ENCODE measurements around the gene SMG6.

Gene SMG6

GRCh38 chr17:2138761-2139160 is 164.8 kb downstream of the SMG6 start:
- no peak overlapping the region for H3K27ac ChIP-seq (ENCODE audit: low read depth, low read length)
- H3K9me3 ChIP-seq (ENCODE audit: control insufficient read depth, insufficient read depth, low read length): no peaks in the 10 kb centered on the region

GRCh38 chr17:2138318-2138717 is 165.3 kb downstream of the SMG6 start:
- H3K9ac ChIP-seq (ENCODE audit: low read depth, low read length): no peak overlapping the region

More at GRCh38 chr17:2138761-2139160, 164.8 kb downstream of the SMG6 start:
- H3K36me3 ChIP-seq (ENCODE audit: control insufficient read depth, insufficient read depth, low read length): no peaks in the 10 kb centered on the region
- H3K4me1 ChIP-seq (ENCODE audit: control insufficient read depth, insufficient read depth, low read length): peaks cover 26% of the 10 kb centered on the region
- no peak overlapping the region for H3K4me3 ChIP-seq (ENCODE audit: low read depth, low read length)
- no peaks in the 10 kb centered on the region for H3K27me3 ChIP-seq (ENCODE audit: control insufficient read depth, insufficient read depth, low read length)
- no peak overlapping the region for H3K9ac ChIP-seq (ENCODE audit: low read depth, low read length)

GRCh38 chr17:2137342-2138098 is 166.1 kb downstream of the SMG6 start:
- Histone ChIP-seq H3K9me3 (ENCODE audit: control insufficient read depth, insufficient read depth, low read length) (no peaks in the 10 kb centered on the region), H3K9ac (ENCODE audit: low read depth, low read length) (no peak overlapping the region), H3K4me3 (ENCODE audit: low read depth, low read length) (0 out of 2 replicates have a peak overlapping the region, but pooled peaks have one; percentile 16), H3K4me1 (ENCODE audit: control insufficient read depth, insufficient read depth, low read length) (peaks cover 26% of the 10 kb centered on the region), H3K27me3 (ENCODE audit: control insufficient read depth, insufficient read depth, low read length) (no peaks in the 10 kb centered on the region), H3K36me3 (ENCODE audit: control insufficient read depth, insufficient read depth, low read length) (no peaks in the 10 kb centered on the region), H3K27ac (ENCODE audit: low read depth, low read length) (peak overlapping the region; percentile 86)

More at GRCh38 chr17:2138318-2138717, 165.3 kb downstream of the SMG6 start:
- Histone ChIP-seq H3K27me3 (ENCODE audit: control insufficient read depth, insufficient read depth, low read length) (no peaks in the 10 kb centered on the region), H3K4me1 (ENCODE audit: control insufficient read depth, insufficient read depth, low read length) (peaks cover 26% of the 10 kb centered on the region), H3K36me3 (ENCODE audit: control insufficient read depth, insufficient read depth, low read length) (no peaks in the 10 kb centered on the region), H3K27ac (ENCODE audit: low read depth, low read length) (peak overlapping the region; percentile 86), H3K4me3 (ENCODE audit: low read depth, low read length) (no peak overlapping the region), H3K9me3 (ENCODE audit: control insufficient read depth, insufficient read depth, low read length) (no peaks in the 10 kb centered on the region)

DNA sequence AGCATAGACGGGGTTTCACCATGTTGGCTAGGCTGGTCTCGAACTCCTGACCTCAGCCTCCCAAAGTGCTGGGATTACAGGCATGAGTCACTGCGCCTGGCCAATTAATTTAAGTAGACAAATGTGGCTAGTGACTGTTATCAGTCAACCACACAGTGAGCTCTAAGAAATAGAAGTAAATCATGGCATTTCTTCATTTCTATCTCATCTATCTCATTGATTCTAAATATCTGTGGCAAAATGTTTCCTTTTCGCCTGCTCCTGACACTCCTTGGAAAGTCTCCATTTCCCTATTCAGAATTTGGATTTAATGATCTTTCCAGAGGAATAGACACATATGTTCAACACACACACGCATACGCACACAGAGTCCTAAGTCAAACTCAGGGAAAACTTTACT is 167.3 kb downstream of the SMG6 start:
- Histone ChIP-seq H3K36me3 (ENCODE audit: control insufficient read depth, insufficient read depth, low read length) (no peaks in the 10 kb centered on the region), H3K4me3 (ENCODE audit: low read depth, low read length) (no peak overlapping the region), H3K9me3 (ENCODE audit: control insufficient read depth, insufficient read depth, low read length) (no peaks in the 10 kb centered on the region), H3K27me3 (ENCODE audit: control insufficient read depth, insufficient read depth, low read length) (no peaks in the 10 kb centered on the region), H3K9ac (ENCODE audit: low read depth, low read length) (no peak overlapping the region), H3K27ac (ENCODE audit: low read depth, low read length) (no peak overlapping the region), H3K4me1 (ENCODE audit: control insufficient read depth, insufficient read depth, low read length) (peaks cover 25% of the 10 kb centered on the region)

GRCh38 chr17:2128011-2128410 is 175.6 kb downstream of the SMG6 start:
- Histone ChIP-seq H3K4me3 (ENCODE audit: low read depth, low read length) (no peak overlapping the region), H3K9me3 (ENCODE audit: control insufficient read depth, insufficient read depth, low read length) (no peaks in the 10 kb centered on the region), H3K36me3 (ENCODE audit: control insufficient read depth, insufficient read depth, low read length) (no peaks in the 10 kb centered on the region), H3K27me3 (ENCODE audit: control insufficient read depth, insufficient read depth, low read length) (no peaks in the 10 kb centered on the region), H3K27ac (ENCODE audit: low read depth, low read length) (no peak overlapping the region), H3K9ac (ENCODE audit: low read depth, low read length) (no peak overlapping the region), H3K4me1 (ENCODE audit: control insufficient read depth, insufficient read depth, low read length) (peaks cover 19% of the 10 kb centered on the region)

- Histone ChIP-seq H3K9ac (ENCODE audit: low read depth, low read length) (no peak overlapping the region), H3K36me3 (ENCODE audit: control insufficient read depth, insufficient read depth, low read length) (no peaks in the 10 kb centered on the region), H3K27me3 (ENCODE audit: control insufficient read depth, insufficient read depth, low read length) (no peaks in the 10 kb centered on the region), H3K4me3 (ENCODE audit: low read depth, low read length) (no peak overlapping the region), H3K9me3 (ENCODE audit: control insufficient read depth, insufficient read depth, low read length) (no peaks in the 10 kb centered on the region), H3K4me1 (ENCODE audit: control insufficient read depth, insufficient read depth, low read length) (peaks cover 25% of the 10 kb centered on the region), H3K27ac (ENCODE audit: low read depth, low read length) (peak overlapping the region; percentile 14)
These were observed 178.5 kb downstream of the SMG6 start for GRCh38 chr17:2125013-2125535.

DNA sequence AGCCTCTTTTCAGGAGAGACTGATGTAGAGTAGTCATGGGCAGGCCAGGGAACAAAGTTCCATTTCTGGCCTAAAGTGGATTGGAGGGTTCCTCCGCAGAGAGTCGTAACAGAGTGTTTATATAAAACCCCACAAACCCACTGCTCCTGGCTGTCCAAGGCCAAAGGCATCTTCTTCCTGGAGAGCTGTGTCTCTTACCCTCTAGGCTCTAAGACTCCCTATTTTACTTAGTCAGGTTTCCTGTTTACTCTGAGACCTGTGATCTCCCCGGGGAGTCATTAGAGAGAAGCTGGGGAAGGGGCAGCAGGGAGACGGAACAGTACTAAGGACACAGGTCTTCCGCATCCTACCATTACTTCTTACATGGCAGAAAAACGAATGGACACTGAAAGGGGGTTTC is 179.2 kb downstream of the SMG6 start:
- Histone ChIP-seq H3K27ac (ENCODE audit: low read depth, low read length) (peak overlapping the region; percentile 31), H3K36me3 (ENCODE audit: control insufficient read depth, insufficient read depth, low read length) (no peaks in the 10 kb centered on the region), H3K4me3 (ENCODE audit: low read depth, low read length) (no peak overlapping the region), H3K27me3 (ENCODE audit: control insufficient read depth, insufficient read depth, low read length) (no peaks in the 10 kb centered on the region), H3K9ac (ENCODE audit: low read depth, low read length) (no peak overlapping the region), H3K4me1 (ENCODE audit: control insufficient read depth, insufficient read depth, low read length) (peaks cover 25% of the 10 kb centered on the region), H3K9me3 (ENCODE audit: control insufficient read depth, insufficient read depth, low read length) (no peaks in the 10 kb centered on the region)

GRCh38 chr17:2123375-2124251 is 180.0 kb downstream of the SMG6 start:
- Histone ChIP-seq H3K27me3 (ENCODE audit: control insufficient read depth, insufficient read depth, low read length) (no peaks in the 10 kb centered on the region), H3K9ac (ENCODE audit: low read depth, low read length) (no peak overlapping the region), H3K27ac (ENCODE audit: low read depth, low read length) (peak overlapping the region; percentile 25), H3K36me3 (ENCODE audit: control insufficient read depth, insufficient read depth, low read length) (no peaks in the 10 kb centered on the region), H3K4me3 (ENCODE audit: low read depth, low read length) (no peak overlapping the region), H3K9me3 (ENCODE audit: control insufficient read depth, insufficient read depth, low read length) (no peaks in the 10 kb centered on the region), H3K4me1 (ENCODE audit: control insufficient read depth, insufficient read depth, low read length) (peaks cover 25% of the 10 kb centered on the region)

DNA sequence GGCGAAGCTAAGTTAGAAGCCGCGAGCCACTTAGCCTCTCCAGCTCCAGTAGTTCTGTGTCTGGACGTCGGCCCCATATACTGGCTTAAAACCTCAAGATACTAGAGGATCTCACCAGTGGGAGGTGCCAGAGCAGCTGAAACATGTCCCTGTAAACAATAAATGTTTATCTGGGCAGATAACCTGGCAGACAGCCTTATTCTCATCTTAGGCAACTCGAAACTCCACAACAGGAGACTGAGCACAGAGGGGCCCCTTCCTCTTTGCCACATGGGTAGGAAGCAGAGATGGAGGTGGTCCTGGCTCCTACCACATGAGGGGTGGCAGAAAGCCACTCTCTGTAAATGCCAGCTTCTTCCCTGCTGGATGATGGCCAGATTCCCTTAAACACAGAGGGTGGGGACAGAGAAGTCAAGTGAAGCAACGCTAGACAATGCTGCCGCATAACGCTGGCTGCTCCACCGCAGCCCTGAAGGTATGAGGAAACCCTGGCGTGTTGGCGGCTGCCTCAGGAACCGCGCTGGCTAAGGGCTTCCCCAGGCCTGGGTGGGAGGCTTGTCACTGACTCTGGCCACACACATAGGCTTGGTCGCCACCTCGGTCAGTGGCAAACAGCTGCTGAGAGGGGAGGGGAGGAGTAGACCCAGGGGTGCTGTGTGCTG is 180.8 kb downstream of the SMG6 start:
- no peaks in the 10 kb centered on the region for H3K36me3 ChIP-seq (ENCODE audit: control insufficient read depth, insufficient read depth, low read length)
- no peaks in the 10 kb centered on the region for H3K9me3 ChIP-seq (ENCODE audit: control insufficient read depth, insufficient read depth, low read length)
- H3K9ac ChIP-seq (ENCODE audit: low read depth, low read length): no peak overlapping the region
- H3K4me3 ChIP-seq (ENCODE audit: low read depth, low read length): no peak overlapping the region
- peaks cover 25% of the 10 kb centered on the region for H3K4me1 ChIP-seq (ENCODE audit: control insufficient read depth, insufficient read depth, low read length)
- H3K27ac ChIP-seq (ENCODE audit: low read depth, low read length): peak overlapping the region; percentile 21
- no peaks in the 10 kb centered on the region for H3K27me3 ChIP-seq (ENCODE audit: control insufficient read depth, insufficient read depth, low read length)

DNA sequence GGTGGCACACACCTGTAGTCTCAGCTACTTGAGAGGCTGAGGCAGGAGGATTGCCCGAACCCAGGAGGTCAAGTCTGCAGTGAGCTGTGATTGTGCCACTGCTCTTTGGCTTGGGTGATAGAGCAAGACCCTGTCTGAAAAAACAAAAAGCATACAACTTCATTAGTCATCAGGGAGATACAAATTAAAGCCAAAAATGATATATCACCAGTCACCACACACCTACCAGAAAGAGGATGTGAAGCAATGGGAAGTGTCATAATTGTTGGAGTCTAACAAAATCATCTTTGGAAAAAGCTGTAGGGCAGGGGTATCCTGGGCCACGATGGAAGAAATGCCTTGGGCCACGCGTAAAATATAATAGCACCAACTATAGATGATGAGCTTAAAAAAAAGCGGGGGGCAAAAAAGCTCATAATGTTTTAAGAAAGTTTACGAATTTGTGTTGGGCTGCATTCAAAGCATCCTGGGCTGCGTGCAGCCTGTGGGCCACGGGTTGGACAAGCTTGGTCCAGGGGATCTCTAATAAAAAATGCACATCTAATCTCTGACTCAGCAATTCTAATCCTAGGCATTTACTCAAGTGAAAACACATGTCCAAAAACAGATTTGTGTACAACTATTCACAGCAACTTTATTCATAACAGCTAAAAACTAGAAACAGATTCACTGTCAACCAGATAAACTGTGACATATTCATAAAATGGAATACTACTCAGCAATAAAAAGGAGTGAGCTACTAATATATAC is 182.8 kb downstream of the SMG6 start:
- Histone ChIP-seq H3K9me3 (ENCODE audit: control insufficient read depth, insufficient read depth, low read length) (no peaks in the 10 kb centered on the region), H3K9ac (ENCODE audit: low read depth, low read length) (no peak overlapping the region), H3K27me3 (ENCODE audit: control insufficient read depth, insufficient read depth, low read length) (no peaks in the 10 kb centered on the region), H3K4me3 (ENCODE audit: low read depth, low read length) (no peak overlapping the region), H3K4me1 (ENCODE audit: control insufficient read depth, insufficient read depth, low read length) (peaks cover 25% of the 10 kb centered on the region), H3K27ac (ENCODE audit: low read depth, low read length) (no peak overlapping the region), H3K36me3 (ENCODE audit: control insufficient read depth, insufficient read depth, low read length) (no peaks in the 10 kb centered on the region)

Measured in HUES48 (cell line).